B cell (primary cell): ENCODE measurements around the gene TLK1. TPM values are rescaled to one million over a fixed set of nuclear protein-coding genes. Genes with fewer than 3 reads are reported as not detected.

Source experiments
- ATAC-seq: fragments of 200-7000 bp; cut with Tn5 transposase; one replicate; pipeline ENCODE4 v1.10.0; 2021; ENCODE audit warnings: low read depth, mild to moderate bottlenecking, moderate number of reproducible peaks, moderate library complexity
- CTCF ChIA-PET: fragments of 350-600 bp; sonication (Branson Sonifier 250); formaldehyde crosslinking; loops from one replicate; lab custom pipeline; 2021; ENCODE audit warnings: antibody characterized with exemption, inconsistent platforms; lab: Charles Lee
- POLR2A ChIA-PET: fragments of 350-600 bp; sonication (Branson Sonifier 250); formaldehyde crosslinking; loops from one replicate; lab custom pipeline; 2021; ENCODE audit warnings: antibody characterized with exemption; lab: Charles Lee
- DNase-seq: peaks from one replicate; pipeline ENCODE4 v3.0.0; 2013
- H2AFZ ChIP-seq: 2 replicates; pipeline ENCODE4 v1.6.1; 2012; ENCODE audit warnings: mild to moderate bottlenecking, low read depth, low read length; ENCODE audit not compliant: insufficient read depth, poor library complexity, severe bottlenecking
- H3K27ac ChIP-seq, 2 donors: 1 replicate in 1 of 2; 2 replicates in 1 of 2; pipeline ENCODE4 v1.5.1; 2012 to 2013; ENCODE audit warnings: low read length in 2 of 2, mild to moderate bottlenecking in 2 of 2, moderate library complexity in 1 of 2
- H3K27me3 ChIP-seq, 4 experiments: fragments of 200-600 bp in 1 of 4; sonication (generic) in 1 of 4; replicated peaks in 1 of 4; 1 replicate in 2 of 4; 2 replicates in 2 of 4; pipeline versions ENCODE4 v1.6.1 to v1.7.0; 2013 to 2016; ENCODE audit warnings: low read length in 3 of 4, mild to moderate bottlenecking in 2 of 4, mixed read lengths in 1 of 4, moderate library complexity in 1 of 4; ENCODE audit not compliant: insufficient read depth in 4 of 4, control insufficient read depth in 3 of 4; ENCODE audit errors: control extremely low read depth in 1 of 4
- H3K36me3 ChIP-seq, 2 experiments: replicated peaks in 1 of 2; 1 replicate in 1 of 2; 2 replicates in 1 of 2; pipeline versions ENCODE4 v1.6.1 to v1.7.1; 2013; ENCODE audit warnings: low read length in 1 of 2; ENCODE audit not compliant: insufficient read depth in 2 of 2, control insufficient read depth in 1 of 2; ENCODE audit errors: control extremely low read depth in 1 of 2, extremely low read depth in 1 of 2
- H3K4me1 ChIP-seq, 2 donors: fragments of 200-600 bp in 1 of 2; sonication (generic) in 1 of 2; 1 replicate in 1 of 2; 2 replicates in 1 of 2; pipeline versions ENCODE4 v1.5.1 to v1.6.1; 2013 to 2017; ENCODE audit warnings: low read length in 2 of 2; ENCODE audit not compliant: control insufficient read depth in 2 of 2, insufficient read depth in 2 of 2
- H3K4me2 ChIP-seq: replicated peaks from 2 replicates; pipeline ENCODE3; 2012; ENCODE audit warnings: mild to moderate bottlenecking, low read depth, low read length; ENCODE audit not compliant: poor library complexity, severe bottlenecking
- H3K4me3 ChIP-seq, 5 experiments: fragments of 200-600 bp in 1 of 5; sonication (generic) in 1 of 5; 1 replicate in 3 of 5; 2 replicates in 2 of 5; pipeline versions ENCODE4 v1.5.1 to v1.7.0; 2011 to 2016; ENCODE audit warnings: low read length in 4 of 5, mild to moderate bottlenecking in 4 of 5, low read depth in 2 of 5, control low read depth in 1 of 5, moderate library complexity in 1 of 5; ENCODE audit not compliant: insufficient read depth in 1 of 5; ENCODE audit errors: control extremely low read depth in 1 of 5, extremely low read depth in 1 of 5
- H3K79me2 ChIP-seq: fragments of 200-600 bp; sonication (generic); one replicate; pipeline ENCODE4 v1.6.0; 2016; ENCODE audit warnings: low read length; ENCODE audit not compliant: control insufficient read depth, insufficient read depth
- H3K9ac ChIP-seq: fragments of 200-600 bp; sonication (generic); 2 replicates; pipeline ENCODE4 v1.6.1; 2017; ENCODE audit warnings: mild to moderate bottlenecking, low read length, moderate library complexity
- H3K9me3 ChIP-seq, 3 donors: one replicate each; pipeline versions ENCODE4 v1.6.1 to v1.7.1; 2013; ENCODE audit warnings: low read length in 2 of 3; ENCODE audit not compliant: control insufficient read depth in 2 of 3, insufficient read depth in 1 of 3; ENCODE audit errors: control extremely low read depth in 1 of 3
- H4K20me1 ChIP-seq: 2 replicates; pipeline ENCODE4 v1.6.0; 2012; ENCODE audit warnings: mild to moderate bottlenecking, low read length; ENCODE audit not compliant: insufficient read depth, control insufficient read depth, poor library complexity, severe bottlenecking
- H3K27ac Mint-ChIP-seq: one replicate; pipeline ENCODE4 v1.8.0; 2021; ENCODE audit warnings: mixed read lengths
- H3K27me3 Mint-ChIP-seq: one replicate; pipeline ENCODE4 v1.8.0; 2021; ENCODE audit warnings: mixed read lengths
- H3K4me1 Mint-ChIP-seq: one replicate; pipeline ENCODE4 v1.8.0; 2021; ENCODE audit warnings: mixed read lengths
- H3K4me3 Mint-ChIP-seq: one replicate; pipeline ENCODE4 v1.8.0; 2021; ENCODE audit warnings: mixed read lengths
- H3K9me3 Mint-ChIP-seq: one replicate; pipeline ENCODE4 v1.8.0; 2022; ENCODE audit warnings: mixed read lengths; ENCODE audit not compliant: insufficient read depth
- EZH2 ChIP-seq: IDR thresholded peaks from 2 replicates; pipeline ENCODE4 v1.6.1; 2012; ENCODE audit warnings: borderline replicate concordance, low read depth, mild to moderate bottlenecking, moderate library complexity, low read length; ENCODE audit not compliant: insufficient read depth, poor library complexity, severe bottlenecking
- WGBS: methylation state at CpG from one replicate; pipeline ENCODE4 v1.1.5; 2013; ENCODE audit warnings: missing lambda C conversion rate; ENCODE audit not compliant: insufficient coverage; 5-methylcytosine and 5-hydroxymethylcytosine counted together
- intact Hi-C: fragments of 100-400 bp; cut with micrococcal nuclease; formaldehyde crosslinking; loops from one replicate; pipeline ENCODE4 v1.10.0; 2022
- polyA plus RNA-seq: library from polyadenylated mRNA; depleted of rRNA; stranded (reverse); fragments of >200 nt; gene quantifications from 2 replicates; pipeline ENCODE4 v1.2.3, GENCODE V29; 2012
- total RNA-seq, 2 donors: library from RNA; stranded (reverse); fragments of 120-200 nt in 1 of 2; gene quantifications; 1 replicate in 1 of 2; 2 replicates in 1 of 2; pipeline versions ENCODE4 v1.2.3 to v1.2.4, GENCODE V29; 2013 to 2022
- TF ChIP-seq, protein P1 (sequence below): fragments of 200-600 bp; IDR thresholded peaks from one replicate; pipeline ENCODE4 v1.8.0; 2022; ENCODE audit warnings: antibody characterized with exemption, mild to moderate bottlenecking

TLK1 gene
- total and polyA plus RNA-seq, 2 donors (not counting 1 experiment from before 2014, with no cell fraction given): 13.8 to 186 TPM

GRCh38 chr2:170973492-170974303, 187.0 kb downstream of the TLK1 start:
- Histone ChIP-seq H3K9me3 (no peaks in the 10 kb centered on the region), H2AFZ (peak overlapping the region; percentile 96), H3K27ac (peak overlapping the region; percentile 42 to 61), H3K4me2 (peak overlapping the region; percentile 98), H3K27me3 (no peaks in the 10 kb centered on the region), H3K36me3 (no peaks in the 10 kb centered on the region), H3K4me3 (peak overlapping the region; percentile 43 to 86 (median 80)), H3K4me1 (peaks cover 11 to 12% of the 10 kb centered on the region in 2 donors), H4K20me1 (no peaks in the 10 kb centered on the region), H3K9ac (peak overlapping the region; percentile 84), H3K79me2 (no peaks in the 10 kb centered on the region)
- ATAC-seq (peak; percentile 97), DNase-seq (peak; percentile 92)
- no peaks in the 10 kb centered on the region for H3K27me3 Mint-ChIP-seq
- TF ChIP-seq, protein P1, sequence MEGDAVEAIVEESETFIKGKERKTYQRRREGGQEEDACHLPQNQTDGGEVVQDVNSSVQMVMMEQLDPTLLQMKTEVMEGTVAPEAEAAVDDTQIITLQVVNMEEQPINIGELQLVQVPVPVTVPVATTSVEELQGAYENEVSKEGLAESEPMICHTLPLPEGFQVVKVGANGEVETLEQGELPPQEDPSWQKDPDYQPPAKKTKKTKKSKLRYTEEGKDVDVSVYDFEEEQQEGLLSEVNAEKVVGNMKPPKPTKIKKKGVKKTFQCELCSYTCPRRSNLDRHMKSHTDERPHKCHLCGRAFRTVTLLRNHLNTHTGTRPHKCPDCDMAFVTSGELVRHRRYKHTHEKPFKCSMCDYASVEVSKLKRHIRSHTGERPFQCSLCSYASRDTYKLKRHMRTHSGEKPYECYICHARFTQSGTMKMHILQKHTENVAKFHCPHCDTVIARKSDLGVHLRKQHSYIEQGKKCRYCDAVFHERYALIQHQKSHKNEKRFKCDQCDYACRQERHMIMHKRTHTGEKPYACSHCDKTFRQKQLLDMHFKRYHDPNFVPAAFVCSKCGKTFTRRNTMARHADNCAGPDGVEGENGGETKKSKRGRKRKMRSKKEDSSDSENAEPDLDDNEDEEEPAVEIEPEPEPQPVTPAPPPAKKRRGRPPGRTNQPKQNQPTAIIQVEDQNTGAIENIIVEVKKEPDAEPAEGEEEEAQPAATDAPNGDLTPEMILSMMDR: peak; percentile 94
- TF ChIP-seq EZH2: no peak
- H3K9me3 Mint-ChIP-seq: no peaks in the 10 kb centered on the region
- peak overlapping the region; percentile 92 for H3K4me3 Mint-ChIP-seq
- peaks cover 12% of the 10 kb centered on the region for H3K4me1 Mint-ChIP-seq
- CTCF ChIA-PET: interaction anchor here (0.7 to 2.4 kb wide), 20 partner anchors 13 to 1153 kb away, joined by 3 to 42 read pairs (median 5); partner anchors contain the start of genes DCAF17, GORASP2 and METTL8
- POLR2A ChIA-PET: interaction anchor here (0.8 to 1.5 kb wide), 2 partner anchors 187 to 443 kb away, joined by 4 to 6 read pairs; partner anchors contain the start of gene TLK1
- peak overlapping the region; percentile 78 for H3K27ac Mint-ChIP-seq
- WGBS: 11% methylated on average over 66 of the region's 67 CpGs
- intact Hi-C loops: loop anchor here (1.0 to 10.0 kb wide), 8 partner anchors 44 to 1491 kb away; partner anchors contain the start of genes DCAF17 and GORASP2
